Hepatocyte (in vitro differentiated cells): ENCODE measurements around the gene DNASE2. TPM values are rescaled to one million over a fixed set of nuclear protein-coding genes. Genes with fewer than 3 reads are reported as not detected.

Source experiments
- DNase-seq: peaks from one replicate; pipeline ENCODE4 v3.0.0-alpha.2; 2016; ENCODE audit warnings: low spot score
- H2AFZ ChIP-seq: fragments of 200-600 bp; sonication (generic); 2 replicates; pipeline ENCODE4 v1.6.0; 2016; ENCODE audit warnings: antibody characterized with exemption, mild to moderate bottlenecking
- H3K27ac ChIP-seq: fragments of 200-600 bp; sonication (generic); 2 replicates; pipeline ENCODE4 v1.5.1; 2016; ENCODE audit warnings: mild to moderate bottlenecking
- H3K27me3 ChIP-seq: fragments of 200-600 bp; sonication (generic); 2 replicates; pipeline ENCODE4 v1.6.1; 2016
- H3K36me3 ChIP-seq: fragments of 200-600 bp; sonication (generic); replicated peaks from 2 replicates; pipeline ENCODE4 v1.5.1; 2016; ENCODE audit warnings: low read depth; ENCODE audit not compliant: insufficient read depth
- H3K4me1 ChIP-seq: fragments of 200-600 bp; sonication (generic); 2 replicates; pipeline ENCODE4 v1.5.1; 2016; ENCODE audit warnings: mild to moderate bottlenecking, moderate library complexity; ENCODE audit not compliant: insufficient read depth
- H3K4me2 ChIP-seq: fragments of 200-600 bp; sonication (generic); 2 replicates; pipeline ENCODE4 v1.6.0; 2016
- H3K4me3 ChIP-seq: fragments of 200-600 bp; sonication (generic); 2 replicates; pipeline ENCODE4 v1.5.1; 2016; ENCODE audit warnings: mild to moderate bottlenecking
- H3K79me2 ChIP-seq: fragments of 200-600 bp; sonication (generic); 2 replicates; pipeline ENCODE4 v1.6.0; 2017; ENCODE audit warnings: mild to moderate bottlenecking
- H3K9me2 ChIP-seq: fragments of 200-600 bp; sonication (generic); replicated peaks from 2 replicates; pipeline ENCODE4 v1.6.0; 2017; ENCODE audit warnings: mild to moderate bottlenecking; ENCODE audit not compliant: insufficient read depth
- H3K9me3 ChIP-seq: fragments of 200-600 bp; sonication (generic); 2 replicates; pipeline ENCODE4 v1.5.1; 2016; ENCODE audit warnings: low read depth, mild to moderate bottlenecking
- H4K20me1 ChIP-seq: fragments of 200-600 bp; sonication (generic); 2 replicates; pipeline ENCODE4 v1.6.0; 2016; ENCODE audit warnings: mild to moderate bottlenecking; ENCODE audit not compliant: insufficient read depth, poor library complexity, severe bottlenecking
- EZH2 ChIP-seq: fragments of 200-600 bp; sonication (generic); IDR thresholded peaks from 2 replicates; pipeline ENCODE4 v1.6.1; 2016; ENCODE audit warnings: antibody characterized with exemption, mild to moderate bottlenecking, borderline replicate concordance
- EZH2phosphoT487 ChIP-seq: fragments of 200-600 bp; sonication (generic); IDR thresholded peaks from one replicate; pipeline ENCODE4 v1.6.1; 2018; ENCODE audit warnings: antibody characterized with exemption, mild to moderate bottlenecking, low read depth, moderate library complexity; ENCODE audit not compliant: unreplicated experiment, severe bottlenecking
- WGBS: methylation state at CpG from one replicate; pipeline ENCODE4 v1.1.6; 2016; ENCODE audit warnings: low lambda C conversion rate; ENCODE audit errors: missing lambda C conversion rate; 5-methylcytosine and 5-hydroxymethylcytosine counted together
- polyA plus RNA-seq: library from polyadenylated mRNA; unstranded; fragments of >200 nt; fragmentation: Nextera tagmentation; extraction: Ambion mirVana; gene quantifications from 2 replicates; pipeline ENCODE4 v1.2.1, GENCODE V29; 2016
- total RNA-seq: library from RNA; depleted of rRNA; stranded (reverse); fragments of >200 nt; gene quantifications from 2 replicates; pipeline ENCODE4 v1.2.3, GENCODE V29; 2014
- TF ChIP-seq, protein P1 (sequence below): fragments of 200-600 bp; sonication (generic); IDR thresholded peaks from 2 replicates; pipeline ENCODE4 v1.5.1; 2016; ENCODE audit warnings: antibody characterized with exemption, mild to moderate bottlenecking; ENCODE audit not compliant: poor library complexity

DNASE2 gene
- total and polyA plus RNA-seq, 2 experiments from 2014 or later, result 25.7 to 41.3 TPM

DNA sequence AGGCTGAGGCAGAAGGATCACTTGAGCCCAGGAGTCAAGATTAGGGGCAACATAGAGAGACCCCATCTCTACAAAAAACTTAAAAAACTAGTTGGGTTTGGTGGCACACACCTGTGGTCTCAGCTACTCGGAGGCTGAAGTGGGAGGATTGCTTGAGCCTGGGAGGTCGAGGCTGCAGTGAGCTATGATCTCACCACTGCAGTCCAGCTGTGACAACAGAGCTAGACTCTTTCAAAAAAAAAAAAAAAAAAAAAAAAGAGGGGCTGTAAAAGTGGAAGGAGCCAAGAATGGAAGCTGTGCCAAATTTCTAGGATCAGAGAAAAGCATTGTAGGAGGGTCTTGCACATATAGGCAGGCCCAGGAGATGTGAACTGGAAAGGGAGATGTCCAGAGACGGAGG is 9.6 kb downstream of the DNASE2 start:
- no peaks in the 10 kb centered on the region for H3K9me2 ChIP-seq
- H3K4me1 ChIP-seq, result no peaks in the 10 kb centered on the region
- DNase-seq, result no peak
- no peak overlapping the region for H3K4me3 ChIP-seq
- TF ChIP-seq EZH2, result no peak
- no peak for TF ChIP-seq EZH2phosphoT487
- TF ChIP-seq, protein P1, sequence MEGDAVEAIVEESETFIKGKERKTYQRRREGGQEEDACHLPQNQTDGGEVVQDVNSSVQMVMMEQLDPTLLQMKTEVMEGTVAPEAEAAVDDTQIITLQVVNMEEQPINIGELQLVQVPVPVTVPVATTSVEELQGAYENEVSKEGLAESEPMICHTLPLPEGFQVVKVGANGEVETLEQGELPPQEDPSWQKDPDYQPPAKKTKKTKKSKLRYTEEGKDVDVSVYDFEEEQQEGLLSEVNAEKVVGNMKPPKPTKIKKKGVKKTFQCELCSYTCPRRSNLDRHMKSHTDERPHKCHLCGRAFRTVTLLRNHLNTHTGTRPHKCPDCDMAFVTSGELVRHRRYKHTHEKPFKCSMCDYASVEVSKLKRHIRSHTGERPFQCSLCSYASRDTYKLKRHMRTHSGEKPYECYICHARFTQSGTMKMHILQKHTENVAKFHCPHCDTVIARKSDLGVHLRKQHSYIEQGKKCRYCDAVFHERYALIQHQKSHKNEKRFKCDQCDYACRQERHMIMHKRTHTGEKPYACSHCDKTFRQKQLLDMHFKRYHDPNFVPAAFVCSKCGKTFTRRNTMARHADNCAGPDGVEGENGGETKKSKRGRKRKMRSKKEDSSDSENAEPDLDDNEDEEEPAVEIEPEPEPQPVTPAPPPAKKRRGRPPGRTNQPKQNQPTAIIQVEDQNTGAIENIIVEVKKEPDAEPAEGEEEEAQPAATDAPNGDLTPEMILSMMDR, result no peak
- H3K36me3 ChIP-seq, result no peaks in the 10 kb centered on the region
- no peak overlapping the region for H2AFZ ChIP-seq
- no peaks in the 10 kb centered on the region for H4K20me1 ChIP-seq
- WGBS, result 89% methylated on average over 3 of the region's 3 CpGs
- H3K9me3 ChIP-seq, result no peaks in the 10 kb centered on the region
- H3K27me3 ChIP-seq, result no peaks in the 10 kb centered on the region
- H3K4me2 ChIP-seq, result no peak overlapping the region
- H3K79me2 ChIP-seq, result no peaks in the 10 kb centered on the region
- no peak overlapping the region for H3K27ac ChIP-seq

DNA sequence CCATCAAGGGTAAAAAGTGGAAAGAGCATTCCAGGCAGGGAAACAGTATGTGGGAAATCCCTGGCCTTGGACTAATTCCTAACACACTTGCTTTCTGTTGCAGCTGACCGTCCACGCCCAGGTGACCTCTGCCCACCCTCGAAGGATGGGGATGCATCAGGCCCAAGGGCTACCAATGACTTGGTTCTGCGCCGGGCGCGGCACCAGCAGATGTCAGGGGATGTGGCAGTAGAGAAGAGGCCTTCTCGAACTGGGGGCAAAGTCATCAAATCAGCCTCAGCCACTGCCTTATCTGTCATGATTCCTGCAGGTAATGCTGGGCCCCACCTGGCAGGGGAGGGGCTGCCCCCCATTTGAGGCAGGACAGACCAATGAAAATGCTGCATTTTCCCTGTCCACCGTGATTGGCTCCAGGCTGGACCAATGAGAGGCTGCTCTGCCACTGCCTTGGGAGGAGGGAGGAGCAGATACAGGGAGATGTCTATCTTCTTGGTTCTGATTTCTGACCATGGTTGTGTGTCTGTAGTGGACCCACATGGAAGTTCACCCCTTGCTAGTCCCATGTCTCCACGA is 12.6 kb downstream of the DNASE2 start:
- no peaks in the 10 kb centered on the region for H3K9me3 ChIP-seq
- no peaks in the 10 kb centered on the region for H3K27me3 ChIP-seq
- no peaks in the 10 kb centered on the region for H3K4me1 ChIP-seq
- no peak overlapping the region for H3K4me2 ChIP-seq
- WGBS, result 91% methylated on average over 10 of the region's 10 CpGs
- no peaks in the 10 kb centered on the region for H3K79me2 ChIP-seq
- H4K20me1 ChIP-seq, result no peaks in the 10 kb centered on the region
- H3K9me2 ChIP-seq, result no peaks in the 10 kb centered on the region
- TF ChIP-seq EZH2, result no peak
- TF ChIP-seq, protein P1, result no peak
- no peak for TF ChIP-seq EZH2phosphoT487
- DNase-seq, result no peak
- H3K4me3 ChIP-seq, result no peak overlapping the region
- H3K27ac ChIP-seq, result no peak overlapping the region
- H2AFZ ChIP-seq, result no peak overlapping the region
- H3K36me3 ChIP-seq, result no peaks in the 10 kb centered on the region

DNA sequence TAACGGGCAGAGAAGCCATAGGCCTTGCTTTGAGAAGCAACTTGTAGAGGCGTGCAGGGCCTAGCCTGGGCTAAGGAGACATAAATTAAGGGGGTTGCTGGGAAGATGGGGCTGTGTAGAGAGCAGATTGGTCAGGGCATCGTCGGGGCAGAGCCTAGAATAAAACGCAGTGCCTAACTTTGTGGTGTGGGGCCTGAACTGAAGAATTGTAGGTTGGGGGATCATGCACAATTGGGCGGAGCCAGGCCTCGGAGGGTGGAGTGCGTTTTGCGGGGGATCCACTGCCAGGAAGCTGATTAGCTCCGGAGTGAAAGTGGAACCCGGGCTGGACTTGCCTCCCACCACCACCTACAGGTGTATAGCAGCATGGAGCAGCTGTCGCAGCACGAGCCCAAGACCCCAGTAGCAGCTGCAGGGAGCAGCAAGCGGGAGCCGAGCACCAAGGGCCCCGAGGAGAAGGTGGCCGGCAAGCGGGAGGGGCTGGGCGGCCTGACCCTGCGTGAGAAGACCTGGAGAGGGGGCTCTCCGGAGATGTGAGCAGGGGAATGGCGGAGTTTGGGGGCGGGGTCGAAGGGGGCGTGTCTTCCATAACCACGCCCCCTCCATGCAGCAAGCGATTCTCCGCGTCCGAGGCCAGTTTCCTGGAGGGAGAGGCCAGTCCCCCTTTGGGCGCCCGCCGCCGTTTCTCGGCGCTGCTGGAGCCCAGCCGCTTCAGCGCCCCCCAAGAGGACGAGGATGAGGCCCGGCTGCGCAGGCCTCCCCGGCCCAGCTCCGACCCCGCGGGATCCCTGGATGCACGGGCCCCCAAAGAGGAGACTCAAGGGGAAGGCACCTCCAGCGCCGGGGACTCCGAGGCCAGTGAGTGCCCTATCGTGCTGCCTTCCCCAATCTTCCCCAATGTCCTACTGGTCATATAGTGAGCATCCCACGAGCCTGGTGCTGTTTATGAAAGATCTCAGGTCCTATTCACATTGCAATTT is 13.8 kb downstream of the DNASE2 start:
- Histone ChIP-seq H3K79me2 (no peaks in the 10 kb centered on the region), H3K27ac (peak overlapping the region; percentile 12), H3K36me3 (no peaks in the 10 kb centered on the region), H3K4me1 (no peaks in the 10 kb centered on the region), H4K20me1 (no peaks in the 10 kb centered on the region), H3K9me3 (no peaks in the 10 kb centered on the region), H3K4me3 (peak overlapping the region; percentile 48), H2AFZ (peak overlapping the region; percentile 91), H3K9me2 (no peaks in the 10 kb centered on the region), H3K27me3 (no peaks in the 10 kb centered on the region), H3K4me2 (peak overlapping the region; percentile 92)
- 16% methylated on average over 36 of the region's 51 CpGs for WGBS
- TF ChIP-seq, protein P1, result no peak
- peak; percentile 85 for DNase-seq
